Colonic mucosa (tissue), 4 donors: ENCODE measurements around the gene AKAP12. TPM values are rescaled to one million over a fixed set of nuclear protein-coding genes. Genes with fewer than 3 reads are reported as not detected.

Source experiments
- DNase-seq: peaks from one replicate; pipeline ENCODE4 v3.0.0-alpha.2; 2020
- H3K27ac ChIP-seq: fragments of 200-600 bp; one replicate; pipeline ENCODE4 v1.8.0; 2021
- H3K27me3 ChIP-seq: fragments of 200-600 bp; one replicate; pipeline ENCODE4 v1.8.0; 2021
- H3K36me3 ChIP-seq: fragments of 200-600 bp; one replicate; pipeline ENCODE4 v1.8.0; 2021
- H3K4me1 ChIP-seq: fragments of 200-600 bp; one replicate; pipeline ENCODE4 v1.8.0; 2021; ENCODE audit warnings: mild to moderate bottlenecking
- H3K4me3 ChIP-seq: fragments of 200-600 bp; one replicate; pipeline ENCODE4 v1.8.0; 2021
- H3K9ac ChIP-seq, 2 donors: one replicate each; pipeline ENCODE4 v1.7.0; 2013; ENCODE audit warnings: control low read depth in 2 of 2, low read depth in 2 of 2, low read length in 2 of 2
- H3K9me3 ChIP-seq: fragments of 200-600 bp; one replicate; pipeline ENCODE4 v1.8.0; 2021
- intact Hi-C: fragments of 100-400 bp; cut with DNase I; formaldehyde crosslinking; loops from one replicate; pipeline ENCODE4 v1.14.1; 2022
- total RNA-seq, 2 donors: library from RNA; stranded (reverse); fragmentation: NEBNext Ultra II Directional in 1 of 2; extraction: Animal tissue kit (Norgen Biotek cat#: 25700) in 1 of 2; gene quantifications; one replicate each; pipeline ENCODE4 v1.2.1, GENCODE V29; 2021
- TF ChIP-seq, protein P1 (sequence below): fragments of 200-600 bp; IDR thresholded peaks from one replicate; pipeline ENCODE4 v1.8.0; 2022; ENCODE audit warnings: antibody characterized with exemption, mild to moderate bottlenecking
- donor health status: healthy.
- donor health status: DM: no; HTN: no; CAD: no.
- donor health status: DM: no; HTN: no; CAD: no.

AKAP12 gene
- total RNA-seq, 2 donors from 2014 or later = 3.9 to 38.8 TPM

- no peak for DNase-seq
- Histone ChIP-seq H3K36me3 (no peaks in the 10 kb centered on the region), H3K9me3 (no peaks in the 10 kb centered on the region), H3K4me1 (no peaks in the 10 kb centered on the region), H3K9ac (peak overlapping the region in 1 of 2 donors; percentile 12), H3K27ac (no peak overlapping the region), H3K4me3 (no peak overlapping the region), H3K27me3 (no peaks in the 10 kb centered on the region)
- intact Hi-C loops = no loop called here
- TF ChIP-seq, protein P1, sequence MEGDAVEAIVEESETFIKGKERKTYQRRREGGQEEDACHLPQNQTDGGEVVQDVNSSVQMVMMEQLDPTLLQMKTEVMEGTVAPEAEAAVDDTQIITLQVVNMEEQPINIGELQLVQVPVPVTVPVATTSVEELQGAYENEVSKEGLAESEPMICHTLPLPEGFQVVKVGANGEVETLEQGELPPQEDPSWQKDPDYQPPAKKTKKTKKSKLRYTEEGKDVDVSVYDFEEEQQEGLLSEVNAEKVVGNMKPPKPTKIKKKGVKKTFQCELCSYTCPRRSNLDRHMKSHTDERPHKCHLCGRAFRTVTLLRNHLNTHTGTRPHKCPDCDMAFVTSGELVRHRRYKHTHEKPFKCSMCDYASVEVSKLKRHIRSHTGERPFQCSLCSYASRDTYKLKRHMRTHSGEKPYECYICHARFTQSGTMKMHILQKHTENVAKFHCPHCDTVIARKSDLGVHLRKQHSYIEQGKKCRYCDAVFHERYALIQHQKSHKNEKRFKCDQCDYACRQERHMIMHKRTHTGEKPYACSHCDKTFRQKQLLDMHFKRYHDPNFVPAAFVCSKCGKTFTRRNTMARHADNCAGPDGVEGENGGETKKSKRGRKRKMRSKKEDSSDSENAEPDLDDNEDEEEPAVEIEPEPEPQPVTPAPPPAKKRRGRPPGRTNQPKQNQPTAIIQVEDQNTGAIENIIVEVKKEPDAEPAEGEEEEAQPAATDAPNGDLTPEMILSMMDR = no peak
These were observed 53.9 kb downstream of the AKAP12 start for GRCh38 chr6:151293688-151294016.

DNA sequence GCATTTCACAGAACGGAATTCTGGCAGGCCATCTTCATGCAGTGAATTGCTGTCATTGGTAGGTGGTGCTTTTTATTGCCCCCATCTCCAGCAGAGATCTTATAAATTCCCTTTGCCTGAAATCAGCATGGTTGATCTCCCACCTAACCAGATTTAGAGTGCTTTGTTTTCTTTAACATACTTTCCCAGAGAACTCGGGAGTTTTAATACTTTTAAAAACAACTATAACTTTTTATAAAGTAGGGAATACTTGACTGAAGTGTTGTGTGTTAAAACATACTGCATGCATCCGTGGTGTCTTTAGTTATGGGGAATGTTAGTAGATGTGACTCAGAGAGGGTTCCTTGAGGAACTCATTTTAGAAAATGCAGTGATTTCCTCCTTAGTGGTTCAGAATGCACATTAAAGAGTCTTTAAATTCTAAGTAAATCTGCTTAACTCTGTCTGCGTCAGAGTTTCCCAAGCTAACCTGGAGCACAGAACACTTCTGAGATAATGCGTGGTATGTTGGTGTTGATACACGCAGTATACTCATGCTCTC lies 54.9 kb downstream of the AKAP12 start:
- Histone ChIP-seq H3K36me3 (no peaks in the 10 kb centered on the region), H3K9me3 (no peaks in the 10 kb centered on the region), H3K9ac (no peak overlapping the region), H3K27ac (no peak overlapping the region), H3K4me1 (no peaks in the 10 kb centered on the region), H3K27me3 (no peaks in the 10 kb centered on the region), H3K4me3 (no peak overlapping the region)
- TF ChIP-seq, protein P1 = no peak
- no peak for DNase-seq
- intact Hi-C loops = no loop called here

GRCh38 chr6:151297886-151298285 lies 58.1 kb downstream of the AKAP12 start:
- no peaks in the 10 kb centered on the region for H3K4me1 ChIP-seq
- H3K27ac ChIP-seq = no peak overlapping the region
- TF ChIP-seq, protein P1 = no peak
- no peaks in the 10 kb centered on the region for H3K27me3 ChIP-seq
- no peaks in the 10 kb centered on the region for H3K9me3 ChIP-seq
- H3K36me3 ChIP-seq = no peaks in the 10 kb centered on the region
- intact Hi-C loops = no loop called here
- H3K4me3 ChIP-seq = no peak overlapping the region
- H3K9ac ChIP-seq = no peak overlapping the region
- DNase-seq = no peak

GRCh38 chr6:151299011-151299410 lies 59.2 kb downstream of the AKAP12 start:
- H3K36me3 ChIP-seq = no peaks in the 10 kb centered on the region
- intact Hi-C loops = no loop called here
- no peaks in the 10 kb centered on the region for H3K27me3 ChIP-seq
- no peak overlapping the region for H3K9ac ChIP-seq
- no peak overlapping the region for H3K4me3 ChIP-seq
- H3K9me3 ChIP-seq = no peaks in the 10 kb centered on the region
- no peak overlapping the region for H3K27ac ChIP-seq
- no peak for DNase-seq
- TF ChIP-seq, protein P1 = no peak
- no peaks in the 10 kb centered on the region for H3K4me1 ChIP-seq

- Histone ChIP-seq H3K27me3 (no peaks in the 10 kb centered on the region), H3K36me3 (no peaks in the 10 kb centered on the region), H3K4me1 (no peaks in the 10 kb centered on the region), H3K9ac (no peak overlapping the region), H3K27ac (no peak overlapping the region), H3K9me3 (no peaks in the 10 kb centered on the region), H3K4me3 (no peak overlapping the region)
- TF ChIP-seq, protein P1 = no peak
- intact Hi-C loops = no loop called here
- no peak for DNase-seq
These were observed 60.7 kb downstream of the AKAP12 start for GRCh38 chr6:151300267-151300991.
